Ovary (tissue), 3 donors: ENCODE measurements around the gene TXNDC16.

Source experiments
- POLR2A ChIP-seq: fragments of 450-650 bp; IDR thresholded peaks from one replicate; pipeline ENCODE4 v1.6.1; 2017; ENCODE audit warnings: antibody characterized with exemption, mild to moderate bottlenecking, moderate library complexity
- TF ChIP-seq, protein P1 (sequence below), 3 donors: fragments of 450-650 bp in 2 of 3; fragments of 200-600 bp in 1 of 3; IDR thresholded peaks; one replicate each; pipeline versions ENCODE4 v1.5.1 to v1.8.0; 2016 to 2022; ENCODE audit warnings: antibody characterized with exemption in 3 of 3, mild to moderate bottlenecking in 1 of 3
- donor health status: DM: no; HTN: no; CAD: no.

- TF ChIP-seq POLR2A: no peak
- TF ChIP-seq, protein P1, sequence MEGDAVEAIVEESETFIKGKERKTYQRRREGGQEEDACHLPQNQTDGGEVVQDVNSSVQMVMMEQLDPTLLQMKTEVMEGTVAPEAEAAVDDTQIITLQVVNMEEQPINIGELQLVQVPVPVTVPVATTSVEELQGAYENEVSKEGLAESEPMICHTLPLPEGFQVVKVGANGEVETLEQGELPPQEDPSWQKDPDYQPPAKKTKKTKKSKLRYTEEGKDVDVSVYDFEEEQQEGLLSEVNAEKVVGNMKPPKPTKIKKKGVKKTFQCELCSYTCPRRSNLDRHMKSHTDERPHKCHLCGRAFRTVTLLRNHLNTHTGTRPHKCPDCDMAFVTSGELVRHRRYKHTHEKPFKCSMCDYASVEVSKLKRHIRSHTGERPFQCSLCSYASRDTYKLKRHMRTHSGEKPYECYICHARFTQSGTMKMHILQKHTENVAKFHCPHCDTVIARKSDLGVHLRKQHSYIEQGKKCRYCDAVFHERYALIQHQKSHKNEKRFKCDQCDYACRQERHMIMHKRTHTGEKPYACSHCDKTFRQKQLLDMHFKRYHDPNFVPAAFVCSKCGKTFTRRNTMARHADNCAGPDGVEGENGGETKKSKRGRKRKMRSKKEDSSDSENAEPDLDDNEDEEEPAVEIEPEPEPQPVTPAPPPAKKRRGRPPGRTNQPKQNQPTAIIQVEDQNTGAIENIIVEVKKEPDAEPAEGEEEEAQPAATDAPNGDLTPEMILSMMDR (IDR thresholded peaks at IDR 0.05): no peak
Measured at GRCh38 chr14:52391881-52392615, 160.3 kb downstream of the TXNDC16 start.
